HL-60 (cell line): ENCODE data around the gene DIP2B.
"Not testable (repeated sequence)": the region's sequence is repeated elsewhere in the genome, so short reads cannot be mapped to it uniquely, and the experiment has no call there.

Experiments
- POLR2AphosphoS5 ChIP-seq: IDR thresholded peaks from 2 replicates; pipeline ENCODE4 v1.6.1; 2012; ENCODE audit warnings: low read depth
- TF ChIP-seq, protein P1 (sequence below): IDR thresholded peaks from one replicate; pipeline ENCODE4 v1.5.1; 2011; ENCODE audit warnings: low read length, control low read depth, inconsistent platforms; ENCODE audit not compliant: insufficient read depth
- TF ChIP-seq, protein P2 (sequence below): IDR thresholded peaks from 2 replicates; pipeline ENCODE4 v1.6.1; 2012; ENCODE audit warnings: low read depth; ENCODE audit not compliant: insufficient replicate concordance

DNA sequence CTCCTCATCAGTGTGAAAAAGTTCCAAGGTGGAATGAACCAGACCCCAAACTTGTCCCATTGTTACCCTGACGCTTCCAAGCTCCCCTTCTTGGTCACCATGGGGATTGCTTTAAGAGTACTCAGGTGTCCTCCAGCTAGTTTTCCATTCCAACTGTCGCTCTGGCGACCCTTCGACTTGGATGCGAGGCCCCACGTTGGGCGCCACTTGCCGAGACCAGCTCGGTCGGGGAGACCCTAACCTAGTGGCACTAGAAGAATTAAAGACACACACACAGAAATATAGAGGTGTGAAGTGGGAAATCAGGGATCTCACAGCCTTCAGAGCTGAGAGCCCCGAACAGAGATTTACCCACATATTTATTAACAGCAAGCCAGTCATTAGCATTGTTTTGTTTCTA, 6.7 kb upstream of the DIP2B start:
- not testable (repeated sequence) for TF ChIP-seq POLR2AphosphoS5
- TF ChIP-seq, protein P1, sequence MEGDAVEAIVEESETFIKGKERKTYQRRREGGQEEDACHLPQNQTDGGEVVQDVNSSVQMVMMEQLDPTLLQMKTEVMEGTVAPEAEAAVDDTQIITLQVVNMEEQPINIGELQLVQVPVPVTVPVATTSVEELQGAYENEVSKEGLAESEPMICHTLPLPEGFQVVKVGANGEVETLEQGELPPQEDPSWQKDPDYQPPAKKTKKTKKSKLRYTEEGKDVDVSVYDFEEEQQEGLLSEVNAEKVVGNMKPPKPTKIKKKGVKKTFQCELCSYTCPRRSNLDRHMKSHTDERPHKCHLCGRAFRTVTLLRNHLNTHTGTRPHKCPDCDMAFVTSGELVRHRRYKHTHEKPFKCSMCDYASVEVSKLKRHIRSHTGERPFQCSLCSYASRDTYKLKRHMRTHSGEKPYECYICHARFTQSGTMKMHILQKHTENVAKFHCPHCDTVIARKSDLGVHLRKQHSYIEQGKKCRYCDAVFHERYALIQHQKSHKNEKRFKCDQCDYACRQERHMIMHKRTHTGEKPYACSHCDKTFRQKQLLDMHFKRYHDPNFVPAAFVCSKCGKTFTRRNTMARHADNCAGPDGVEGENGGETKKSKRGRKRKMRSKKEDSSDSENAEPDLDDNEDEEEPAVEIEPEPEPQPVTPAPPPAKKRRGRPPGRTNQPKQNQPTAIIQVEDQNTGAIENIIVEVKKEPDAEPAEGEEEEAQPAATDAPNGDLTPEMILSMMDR: not testable (repeated sequence)
- TF ChIP-seq, protein P2, sequence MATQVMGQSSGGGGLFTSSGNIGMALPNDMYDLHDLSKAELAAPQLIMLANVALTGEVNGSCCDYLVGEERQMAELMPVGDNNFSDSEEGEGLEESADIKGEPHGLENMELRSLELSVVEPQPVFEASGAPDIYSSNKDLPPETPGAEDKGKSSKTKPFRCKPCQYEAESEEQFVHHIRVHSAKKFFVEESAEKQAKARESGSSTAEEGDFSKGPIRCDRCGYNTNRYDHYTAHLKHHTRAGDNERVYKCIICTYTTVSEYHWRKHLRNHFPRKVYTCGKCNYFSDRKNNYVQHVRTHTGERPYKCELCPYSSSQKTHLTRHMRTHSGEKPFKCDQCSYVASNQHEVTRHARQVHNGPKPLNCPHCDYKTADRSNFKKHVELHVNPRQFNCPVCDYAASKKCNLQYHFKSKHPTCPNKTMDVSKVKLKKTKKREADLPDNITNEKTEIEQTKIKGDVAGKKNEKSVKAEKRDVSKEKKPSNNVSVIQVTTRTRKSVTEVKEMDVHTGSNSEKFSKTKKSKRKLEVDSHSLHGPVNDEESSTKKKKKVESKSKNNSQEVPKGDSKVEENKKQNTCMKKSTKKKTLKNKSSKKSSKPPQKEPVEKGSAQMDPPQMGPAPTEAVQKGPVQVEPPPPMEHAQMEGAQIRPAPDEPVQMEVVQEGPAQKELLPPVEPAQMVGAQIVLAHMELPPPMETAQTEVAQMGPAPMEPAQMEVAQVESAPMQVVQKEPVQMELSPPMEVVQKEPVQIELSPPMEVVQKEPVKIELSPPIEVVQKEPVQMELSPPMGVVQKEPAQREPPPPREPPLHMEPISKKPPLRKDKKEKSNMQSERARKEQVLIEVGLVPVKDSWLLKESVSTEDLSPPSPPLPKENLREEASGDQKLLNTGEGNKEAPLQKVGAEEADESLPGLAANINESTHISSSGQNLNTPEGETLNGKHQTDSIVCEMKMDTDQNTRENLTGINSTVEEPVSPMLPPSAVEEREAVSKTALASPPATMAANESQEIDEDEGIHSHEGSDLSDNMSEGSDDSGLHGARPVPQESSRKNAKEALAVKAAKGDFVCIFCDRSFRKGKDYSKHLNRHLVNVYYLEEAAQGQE: not testable (repeated sequence)
